ENCODE data around the gene CIAO3.
"Not testable (repeated sequence)": the region's sequence is repeated elsewhere in the genome, so short reads cannot be mapped to it uniquely, and the experiment has no call there.

GRCh38 chr16:776298-776697 is 35.5 kb upstream of the CIAO3 start:
- not testable (repeated sequence) for TF ChIP-seq POLR2A (IDR thresholded peaks at IDR 0.05; ENCODE audit: low read depth); POLR2AphosphoS5 (IDR thresholded peaks at IDR 0.05); CTCF (IDR thresholded peaks at IDR 0.05)

Data from esophagus muscularis mucosa (tissue), 3 donors.